ENCODE measurements around the gene TRMT10B.

GRCh38 chr9:37812773-37813379 lies 59.3 kb downstream of the TRMT10B start:
- no peak for TF ChIP-seq CTCF (IDR thresholded peaks at IDR 0.05)
- no peak for TF ChIP-seq POLR2AphosphoS5 (IDR thresholded peaks at IDR 0.05)
- no peak for TF ChIP-seq POLR2A (IDR thresholded peaks at IDR 0.05)
- no peak for TF ChIP-seq EP300 (IDR thresholded peaks at IDR 0.05)
